Stomach (tissue), 19 donors: ENCODE data around the gene BTBD9. TPM values are rescaled to one million over a fixed set of nuclear protein-coding genes. Genes with fewer than 3 reads are reported as not detected.

Source experiments
- DNase-seq, 2 donors: peaks; one replicate each; pipeline versions ENCODE4 v3.0.0 to v3.0.0-alpha.2; 2013 to 2019
- H3K27ac ChIP-seq, 5 donors: fragments of 200-600 bp in 4 of 5; sonication (generic) in 4 of 5; one replicate each; pipeline ENCODE4 v1.5.1; 2013 to 2019; ENCODE audit warnings: mild to moderate bottlenecking in 1 of 5, moderate library complexity in 1 of 5
- H3K27me3 ChIP-seq, 3 donors: fragments of 200-600 bp; sonication (generic); one replicate each; pipeline ENCODE4 v1.5.1; 2017 to 2019; ENCODE audit warnings: mixed run types in 1 of 3
- H3K36me3 ChIP-seq, 4 donors: fragments of 200-600 bp; sonication (generic); 1 replicate in 3 of 4; 2 replicates in 1 of 4; pipeline ENCODE4 v1.5.1; 2016 to 2019
- H3K4me1 ChIP-seq, 4 donors: fragments of 200-600 bp; sonication (generic); one replicate each; pipeline ENCODE4 v1.5.1; 2016 to 2019
- H3K4me3 ChIP-seq, 4 donors: fragments of 200-600 bp; sonication (generic) in 3 of 4; one replicate each; pipeline ENCODE4 v1.5.1; 2016 to 2019; ENCODE audit warnings: mild to moderate bottlenecking in 1 of 4
- H3K9me3 ChIP-seq, 4 donors: fragments of 200-600 bp; sonication (generic); one replicate each; pipeline ENCODE4 v1.5.1; 2016 to 2019
- EP300 ChIP-seq: sonication (generic); formaldehyde crosslinking; IDR thresholded peaks from one replicate; pipeline ENCODE4 v1.6.1; 2017; ENCODE audit warnings: antibody characterized with exemption
- POLR2A ChIP-seq, 4 donors: fragments of 450-650 bp; IDR thresholded peaks; one replicate each; pipeline ENCODE4 v1.6.1; 2016; ENCODE audit warnings: antibody characterized with exemption in 4 of 4, control low read depth in 2 of 4, mild to moderate bottlenecking in 1 of 4, moderate library complexity in 1 of 4
- POLR2AphosphoS5 ChIP-seq, 3 donors: sonication (generic); formaldehyde crosslinking; IDR thresholded peaks; one replicate each; pipeline ENCODE4 v1.6.1; 2016; ENCODE audit warnings: antibody characterized with exemption in 3 of 3
- WGBS, 5 donors: extraction: QIAGEN DNeasy Blood & Tissue Kit in 3 of 5; methylation state at CpG; one replicate each; pipeline versions ENCODE4 v1.1.5 to v1.1.7; 2013 to 2018; 5-methylcytosine and 5-hydroxymethylcytosine counted together
- intact Hi-C: fragments of 100-400 bp; cut with DNase I; formaldehyde crosslinking; loops from one replicate; pipeline ENCODE4 v1.15.1; 2023; ENCODE audit warnings: low total_unique reads
- long read RNA-seq, 10 donors: transcript quantifications; one replicate each; lab custom pipeline, GENCODE V29; 2026
- polyA plus RNA-seq, 3 donors: library from polyadenylated mRNA; stranded (reverse); fragments of 200-250 nt; gene quantifications; one replicate each; pipeline ENCODE4 v1.2.3, GENCODE V29; 2013
- total RNA-seq, 5 donors: library from RNA; depleted of rRNA; stranded (reverse); fragments of >200 nt; gene quantifications; one replicate each; pipeline versions ENCODE4 v1.1.0 to v1.2.3, GENCODE V29; 2014 to 2016
- TF ChIP-seq, protein P1 (sequence below), 7 experiments: fragments of 450-650 bp in 4 of 7; fragments of 200-600 bp in 3 of 7; sonication (generic) in 3 of 7; IDR thresholded peaks; one replicate each; pipeline ENCODE4 v1.5.1; 2016 to 2019; ENCODE audit warnings: antibody characterized with exemption in 7 of 7, control low read depth in 2 of 7, mild to moderate bottlenecking in 1 of 7
- donor health status: healthy with polysubstance abuse.
- donor health status: Bipolar disorder and iron deficiency.
- donor health status: healthy.

The BTBD9 gene
- total RNA-seq (10 to 100 TPM in 4 of 5 donors, 1 to 10 TPM in 1; 2.0 to 90.2 (median 31.4) TPM), polyA plus RNA-seq (1 to 10 TPM; 1.4 to 3.1 (median 2.1) TPM)
- long read RNA-seq, donor 1, partial matches to known transcripts, result 0 of 1 reads
- long read RNA-seq, donor 1, other reads (novel, unspliced or antisense), result 0 of 1 reads
- long read RNA-seq, donor 2, result 0 reads
- long read RNA-seq, donor 3, result 0 reads
- long read RNA-seq, donor 4, result 0 reads
- long read RNA-seq, donor 5, result 0 reads
- long read RNA-seq, donor 6, result 0 reads
- long read RNA-seq, donor 7, partial matches to known transcripts, result 0 of 1 reads
- long read RNA-seq, donor 7, other reads (novel, unspliced or antisense), result 0 of 1 reads
- long read RNA-seq, donor 8, result 0 reads
- long read RNA-seq, donor 9, result 0 reads
- long read RNA-seq, donor 10, result 0 reads

DNA sequence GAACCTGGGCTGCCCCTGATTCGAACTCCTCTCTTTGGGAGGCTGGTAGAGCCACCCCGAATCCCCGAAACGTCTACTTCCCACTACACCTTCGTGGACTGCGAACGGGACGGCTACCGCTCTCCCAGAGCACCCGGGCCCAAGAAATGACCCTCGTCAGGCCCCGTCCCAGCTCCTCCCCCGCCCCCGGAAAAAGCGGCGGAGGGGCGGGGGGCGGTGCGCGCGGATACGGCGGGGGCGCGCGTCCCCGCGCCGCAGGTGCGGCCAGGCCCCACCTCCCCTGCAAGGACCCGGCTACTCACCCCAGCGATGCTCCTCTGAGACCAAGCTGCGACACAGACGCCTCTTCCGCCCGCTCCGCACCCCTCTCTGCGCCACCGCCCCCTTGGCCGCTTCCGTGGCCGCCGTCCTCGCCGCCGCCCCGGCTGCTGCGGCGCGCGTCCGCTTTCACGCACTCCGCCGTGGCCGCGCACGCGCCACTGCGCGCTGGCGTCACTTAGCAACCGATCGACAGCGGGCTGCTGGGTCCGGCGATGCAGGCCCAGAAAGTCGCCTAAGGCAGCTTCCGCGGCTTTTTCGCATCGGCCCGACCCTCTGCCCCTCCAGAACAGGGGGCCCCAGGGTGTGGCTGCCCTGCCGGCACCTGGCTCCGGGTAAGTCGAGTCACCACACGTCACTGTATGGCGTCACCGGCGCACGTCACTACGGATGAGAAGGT, at the start of gene BTBD9:
BTBD9 (minus strand) TSS at position 432 of the 718 bp plus-strand sequence.
- H3K4me3 ChIP-seq, result peak within 1 kb of the TSS; percentile 84 to 88 (median 86)
- DNase-seq, result peak; percentile 84 to 97
- intact Hi-C loops, result no loop called here
- no peaks in the 10 kb centered on the region for H3K9me3 ChIP-seq
- TF ChIP-seq POLR2AphosphoS5 (IDR thresholded peaks at IDR 0.05), result peak; percentile 25 to 43 (median 39)
- TF ChIP-seq POLR2A (IDR thresholded peaks at IDR 0.05), result no peak
- no peaks in the 10 kb centered on the region for H3K36me3 ChIP-seq
- H3K27me3 ChIP-seq, result no peaks in the 10 kb centered on the region
- 0 to 1% (median 0%) methylated on average over 26 to 82 of the region's 82 CpGs for WGBS, 5 donors
- H3K4me1 ChIP-seq, result peaks cover 9 to 49% (median 27%) of the 10 kb centered on the region in 4 donors
- peak within 1 kb of the TSS; percentile 90 to 97 (median 93) for H3K27ac ChIP-seq

DNA sequence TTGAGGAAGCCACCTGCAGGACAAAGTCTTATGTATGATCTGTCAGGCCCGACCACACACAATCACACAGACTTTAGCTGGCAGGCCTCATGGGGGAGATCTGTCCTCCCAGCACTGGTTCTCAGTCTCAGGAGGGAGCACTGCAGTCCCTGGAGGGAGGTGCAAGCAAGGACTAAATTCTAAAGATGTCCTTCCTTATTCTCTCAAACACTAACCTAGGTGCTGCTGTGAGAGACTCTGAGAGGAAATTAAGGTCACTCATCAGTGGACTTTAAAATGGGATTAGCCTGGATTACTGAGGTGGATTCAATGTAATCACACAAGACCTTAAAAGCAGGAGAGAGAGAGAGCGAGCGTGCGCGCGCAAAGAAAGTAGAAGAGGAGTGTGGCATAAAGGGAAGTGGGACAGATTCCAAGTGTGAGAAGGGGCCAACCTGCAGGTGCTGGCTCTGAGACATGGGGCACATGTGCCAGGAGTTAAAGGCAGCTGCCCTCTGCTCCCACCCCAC, 48.9 kb upstream of the BTBD9 start:
- TF ChIP-seq, protein P1, sequence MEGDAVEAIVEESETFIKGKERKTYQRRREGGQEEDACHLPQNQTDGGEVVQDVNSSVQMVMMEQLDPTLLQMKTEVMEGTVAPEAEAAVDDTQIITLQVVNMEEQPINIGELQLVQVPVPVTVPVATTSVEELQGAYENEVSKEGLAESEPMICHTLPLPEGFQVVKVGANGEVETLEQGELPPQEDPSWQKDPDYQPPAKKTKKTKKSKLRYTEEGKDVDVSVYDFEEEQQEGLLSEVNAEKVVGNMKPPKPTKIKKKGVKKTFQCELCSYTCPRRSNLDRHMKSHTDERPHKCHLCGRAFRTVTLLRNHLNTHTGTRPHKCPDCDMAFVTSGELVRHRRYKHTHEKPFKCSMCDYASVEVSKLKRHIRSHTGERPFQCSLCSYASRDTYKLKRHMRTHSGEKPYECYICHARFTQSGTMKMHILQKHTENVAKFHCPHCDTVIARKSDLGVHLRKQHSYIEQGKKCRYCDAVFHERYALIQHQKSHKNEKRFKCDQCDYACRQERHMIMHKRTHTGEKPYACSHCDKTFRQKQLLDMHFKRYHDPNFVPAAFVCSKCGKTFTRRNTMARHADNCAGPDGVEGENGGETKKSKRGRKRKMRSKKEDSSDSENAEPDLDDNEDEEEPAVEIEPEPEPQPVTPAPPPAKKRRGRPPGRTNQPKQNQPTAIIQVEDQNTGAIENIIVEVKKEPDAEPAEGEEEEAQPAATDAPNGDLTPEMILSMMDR (IDR thresholded peaks at IDR 0.05), result no peak
- no peak for TF ChIP-seq POLR2AphosphoS5 (IDR thresholded peaks at IDR 0.05)
- TF ChIP-seq EP300, result no peak
- no peak for TF ChIP-seq POLR2A (IDR thresholded peaks at IDR 0.05)
- no peak overlapping the region for H3K27ac ChIP-seq
- H3K9me3 ChIP-seq, result no peaks in the 10 kb centered on the region
- peaks cover 0 to 15% (median 6%) of the 10 kb centered on the region in 4 donors for H3K36me3 ChIP-seq
- peaks cover 0 to 39% (median 19%) of the 10 kb centered on the region in 4 donors for H3K4me1 ChIP-seq
- H3K27me3 ChIP-seq, result no peaks in the 10 kb centered on the region
- intact Hi-C loops, result no loop called here
- 30 to 51% (median 45%) methylated on average over 6 of the region's 6 CpGs for WGBS, 5 donors
- peak in 1 of 2 donors; percentile 38 for DNase-seq
- no peak overlapping the region for H3K4me3 ChIP-seq

DNA sequence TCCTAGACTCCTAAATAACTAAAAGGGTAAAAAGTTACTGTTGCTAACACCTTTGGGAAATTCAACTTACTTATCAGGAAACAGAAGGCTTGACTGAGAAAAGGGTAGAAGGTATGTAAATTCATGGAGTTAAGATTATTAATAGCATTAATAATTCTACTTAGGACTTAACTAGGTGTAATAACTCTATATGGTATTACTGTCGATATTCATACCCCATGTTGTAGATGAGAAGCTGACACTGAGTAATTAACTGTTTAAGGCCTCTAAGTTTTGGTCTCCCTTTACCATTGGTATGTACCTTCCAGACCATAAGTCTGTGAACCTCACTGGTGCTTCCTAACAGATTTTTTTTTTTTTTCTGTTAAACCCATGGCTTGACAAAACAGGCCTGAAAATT, 47.8 kb upstream of the BTBD9 start:
- Histone ChIP-seq H3K9me3 (no peaks in the 10 kb centered on the region), H3K4me1 (peaks cover 0 to 39% (median 19%) of the 10 kb centered on the region in 4 donors), H3K36me3 (peaks cover 0 to 26% (median 16%) of the 10 kb centered on the region in 4 donors), H3K27me3 (no peaks in the 10 kb centered on the region), H3K27ac (no peak overlapping the region), H3K4me3 (no peak overlapping the region)
- WGBS, 5 donors, result 89 to 99% (median 95%) methylated on average over 1 of the region's 1 CpG
- no peak for DNase-seq
- intact Hi-C loops, result no loop called here
- no peak for TF ChIP-seq EP300
- TF ChIP-seq, protein P1 (IDR thresholded peaks at IDR 0.05), result no peak
- TF ChIP-seq POLR2A (IDR thresholded peaks at IDR 0.05), result no peak
- no peak for TF ChIP-seq POLR2AphosphoS5 (IDR thresholded peaks at IDR 0.05)

DNA sequence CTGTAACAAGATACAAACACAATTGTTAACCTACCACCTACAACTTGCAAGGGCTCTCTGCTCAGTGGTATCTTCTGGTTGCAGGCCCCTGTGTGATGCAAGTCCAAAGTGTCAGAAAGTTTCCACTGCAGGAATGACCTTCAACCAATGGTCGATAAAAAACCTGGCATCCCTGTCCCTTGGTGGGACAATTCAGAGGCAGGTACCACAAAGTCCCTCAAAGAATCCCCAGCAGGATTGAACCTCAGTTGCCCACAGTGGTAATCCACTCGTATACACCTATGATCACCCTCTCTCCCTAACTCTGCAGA, 47.3 kb upstream of the BTBD9 start:
- Histone ChIP-seq H3K27me3 (no peaks in the 10 kb centered on the region), H3K27ac (peak overlapping the region in 1 of 5 donors; percentile 17), H3K9me3 (no peaks in the 10 kb centered on the region), H3K4me3 (no peak overlapping the region), H3K36me3 (peaks cover 0 to 31% (median 22%) of the 10 kb centered on the region in 4 donors), H3K4me1 (peaks cover 0 to 39% (median 19%) of the 10 kb centered on the region in 4 donors)
- intact Hi-C loops, result no loop called here
- no peak for DNase-seq
- TF ChIP-seq POLR2A (IDR thresholded peaks at IDR 0.05) (no peak), EP300 (no peak), POLR2AphosphoS5 (IDR thresholded peaks at IDR 0.05) (no peak)
- TF ChIP-seq, protein P1 (IDR thresholded peaks at IDR 0.05), result no peak
- WGBS, 5 donors, result 77 to 91% (median 89%) methylated on average over 2 of the region's 2 CpGs
